ENCODE measurements around the gene IMPDH2.

IMPDH2 gene

DNA sequence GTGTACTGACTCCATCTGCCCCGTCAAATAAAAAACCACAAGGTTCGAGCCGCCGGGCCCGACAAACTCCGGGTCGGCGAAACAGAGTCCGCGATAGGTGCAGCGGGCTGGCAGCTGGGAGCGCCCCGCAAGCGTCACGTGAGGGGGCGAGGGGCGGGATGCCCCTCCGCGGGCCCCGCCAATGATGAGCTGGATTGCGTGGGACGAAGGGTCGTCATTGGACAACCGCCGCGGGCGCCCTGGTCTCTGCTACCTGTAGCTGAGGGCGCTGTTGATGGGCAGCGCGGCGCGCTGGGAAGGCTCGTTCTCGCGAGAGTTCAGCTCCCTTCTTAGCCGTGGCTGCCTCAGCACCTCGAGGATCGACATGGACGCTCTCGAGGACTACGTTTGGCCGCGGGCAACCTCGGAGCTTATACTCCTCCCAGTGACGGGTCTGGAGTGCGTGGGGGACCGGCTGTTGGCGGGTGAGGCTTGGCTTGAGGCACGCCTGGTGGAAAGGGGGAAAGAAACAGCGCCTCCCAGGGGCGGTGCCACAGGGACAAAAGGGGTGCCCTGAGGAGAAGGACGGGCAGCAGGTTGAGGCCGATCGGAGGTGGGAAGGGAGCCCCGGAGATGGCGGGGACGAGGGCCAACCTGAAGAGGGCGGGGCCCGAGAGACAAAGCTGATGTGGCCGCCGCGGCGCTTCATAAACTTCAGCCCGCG, 22.0 kb downstream of the IMPDH2 start, which contains the start of gene WDR6:
WDR6 (plus strand) TSS at position 324 of the 703 bp plus-strand sequence; CDS start at position 365, 41 bp downstream.
- FAIRE-seq (peak; percentile 100), DNase-seq (ENCODE audit: extremely low spot score, insufficient read length, low read depth) (peak; percentile 96)

DNA sequence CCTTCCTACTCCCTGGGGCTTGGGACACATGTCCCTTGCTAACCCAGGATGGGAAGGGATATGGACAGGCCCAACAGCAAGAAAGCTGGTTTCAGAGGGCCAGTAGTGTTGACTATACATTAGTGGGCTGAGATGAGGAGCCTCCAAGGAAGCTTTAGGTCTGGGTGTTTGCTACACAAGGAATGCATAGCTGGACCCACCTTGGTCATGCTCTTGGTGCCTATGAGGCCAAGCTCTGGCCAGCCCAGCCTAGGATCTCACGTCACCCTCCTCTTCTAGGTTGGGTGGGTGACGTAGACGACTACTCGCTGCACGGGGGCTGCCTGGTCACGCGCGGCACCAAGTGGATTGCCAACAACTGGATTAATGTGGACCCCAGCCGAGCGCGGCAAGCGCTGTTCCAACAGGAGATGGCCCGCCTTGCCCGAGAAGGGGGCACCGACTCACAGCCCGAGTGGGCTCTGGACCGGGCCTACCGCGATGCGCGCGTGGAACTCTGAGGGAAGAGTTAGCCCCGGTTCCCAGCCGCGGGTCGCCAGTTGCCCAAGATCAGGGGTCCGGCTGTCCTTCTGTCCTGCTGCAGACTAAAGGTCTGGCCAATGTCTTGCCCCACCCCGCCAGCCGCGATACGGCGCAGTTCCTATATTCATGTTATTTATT, 22.7 kb downstream of the IMPDH2 start:
- no peak for DNase-seq (ENCODE audit: extremely low spot score, insufficient read length, low read depth)
- no peak for FAIRE-seq

DNA sequence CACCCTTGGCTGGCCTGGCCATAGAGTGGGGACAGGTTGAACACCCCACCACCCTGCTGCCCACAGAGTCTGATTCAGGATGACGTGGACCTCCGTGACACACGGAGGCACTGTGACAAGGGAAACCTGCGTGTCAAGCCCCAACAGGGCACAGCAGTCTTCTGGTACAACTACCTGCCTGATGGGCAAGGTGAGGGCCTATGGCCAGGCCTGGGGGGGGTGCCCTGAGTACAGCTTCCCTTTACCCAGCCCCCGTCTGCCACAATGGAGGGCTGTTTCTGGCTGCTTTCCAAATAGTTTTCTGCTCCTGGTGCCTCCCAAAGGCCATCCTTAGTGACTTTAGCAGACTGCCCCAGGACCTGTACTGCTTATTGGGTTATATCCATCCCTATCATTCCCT, 23.2 kb downstream of the IMPDH2 start:
- FAIRE-seq, result no peak
- DNase-seq (ENCODE audit: extremely low spot score, insufficient read length, low read depth), result no peak

DNA sequence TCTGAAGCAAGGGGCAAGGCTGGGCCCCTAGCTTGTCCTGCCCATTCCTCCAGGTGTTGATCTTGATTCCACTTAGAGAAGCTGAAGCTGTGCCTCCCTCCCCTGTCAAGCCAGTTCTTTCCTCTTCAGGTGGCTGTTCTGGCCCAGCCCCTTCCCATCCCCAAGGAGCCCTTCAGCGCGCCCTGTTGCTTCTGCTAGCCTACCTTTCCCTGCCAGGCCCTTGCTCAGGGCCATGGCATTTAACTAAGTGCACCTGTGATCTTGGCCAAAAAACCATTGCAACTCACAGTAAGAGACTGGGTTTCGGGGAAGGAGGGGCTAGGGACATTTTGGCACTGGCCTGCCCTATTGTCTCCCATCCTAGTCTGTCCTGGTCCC, 23.9 kb downstream of the IMPDH2 start:
- FAIRE-seq, result no peak

DNA sequence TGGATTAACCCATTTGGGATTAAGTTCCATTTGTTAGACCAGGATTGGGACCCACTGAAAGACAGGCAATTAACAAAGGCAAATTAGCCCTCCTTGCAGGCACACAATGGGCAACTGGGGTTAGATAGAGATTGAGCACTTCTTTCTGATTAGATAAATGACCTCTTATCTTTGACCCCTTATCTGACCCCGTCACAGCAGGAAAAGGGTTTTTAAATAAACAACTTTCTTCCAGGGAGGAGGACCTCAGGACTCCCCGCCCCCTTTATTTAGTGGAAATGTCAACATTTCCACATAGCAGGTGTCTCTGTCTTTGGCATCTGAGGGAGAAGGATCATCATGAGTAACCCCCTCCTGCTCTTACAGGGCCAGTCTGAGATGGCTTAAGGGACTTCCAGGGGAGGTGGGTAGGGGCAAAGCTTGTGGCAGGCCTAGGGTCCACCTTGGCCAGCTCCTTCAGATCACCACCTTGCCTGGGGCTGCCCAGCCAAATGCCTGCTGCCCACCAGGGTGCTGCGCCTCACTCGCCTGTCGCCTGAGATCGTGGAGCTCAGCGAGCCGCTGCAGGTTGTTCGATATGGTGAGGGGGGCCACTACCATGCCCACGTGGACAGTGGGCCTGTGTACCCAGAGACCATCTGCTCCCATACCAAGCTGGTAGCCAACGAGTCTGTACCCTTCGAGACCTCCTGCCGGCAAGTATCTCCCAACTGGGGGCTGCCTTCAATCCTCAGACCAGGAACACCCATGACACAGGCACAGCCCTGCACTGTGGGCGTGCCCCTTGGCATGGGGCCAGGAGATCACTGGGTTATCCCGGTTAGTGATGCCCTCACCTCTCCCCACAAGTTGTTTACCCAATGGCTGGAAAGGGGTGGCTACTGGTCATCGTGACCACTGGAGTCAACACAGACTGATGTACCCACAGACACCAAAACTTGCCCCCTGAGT, 24.6 kb downstream of the IMPDH2 start:
- no peak for DNase-seq (ENCODE audit: extremely low spot score, insufficient read length, low read depth)
- no peak for FAIRE-seq

More for the DNA sequence above, 23.9 kb downstream of the IMPDH2 start:
- no peak for DNase-seq (ENCODE audit: extremely low spot score, insufficient read length, low read depth)

DNA sequence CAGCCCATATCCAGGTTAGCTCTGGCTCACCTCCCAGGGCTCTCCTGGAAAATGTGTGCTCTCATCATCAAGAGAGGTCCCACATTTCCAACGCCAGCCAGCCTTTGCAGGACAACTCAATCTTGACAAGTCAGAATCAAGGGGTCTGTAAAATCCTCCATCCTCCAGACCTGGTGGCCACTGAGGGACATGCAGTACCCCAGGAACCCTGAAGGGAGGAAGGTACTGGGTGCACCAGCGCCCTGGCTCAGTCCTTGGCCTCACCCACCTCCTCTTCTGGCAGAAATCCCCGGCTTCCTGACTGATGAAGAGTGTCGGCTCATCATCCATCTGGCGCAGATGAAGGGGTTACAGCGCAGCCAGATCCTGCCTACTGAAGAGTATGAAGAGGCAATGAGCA, 28.0 kb downstream of the IMPDH2 start:
- FAIRE-seq, result no peak
- no peak for DNase-seq (ENCODE audit: extremely low spot score, insufficient read length, low read depth)

DNA sequence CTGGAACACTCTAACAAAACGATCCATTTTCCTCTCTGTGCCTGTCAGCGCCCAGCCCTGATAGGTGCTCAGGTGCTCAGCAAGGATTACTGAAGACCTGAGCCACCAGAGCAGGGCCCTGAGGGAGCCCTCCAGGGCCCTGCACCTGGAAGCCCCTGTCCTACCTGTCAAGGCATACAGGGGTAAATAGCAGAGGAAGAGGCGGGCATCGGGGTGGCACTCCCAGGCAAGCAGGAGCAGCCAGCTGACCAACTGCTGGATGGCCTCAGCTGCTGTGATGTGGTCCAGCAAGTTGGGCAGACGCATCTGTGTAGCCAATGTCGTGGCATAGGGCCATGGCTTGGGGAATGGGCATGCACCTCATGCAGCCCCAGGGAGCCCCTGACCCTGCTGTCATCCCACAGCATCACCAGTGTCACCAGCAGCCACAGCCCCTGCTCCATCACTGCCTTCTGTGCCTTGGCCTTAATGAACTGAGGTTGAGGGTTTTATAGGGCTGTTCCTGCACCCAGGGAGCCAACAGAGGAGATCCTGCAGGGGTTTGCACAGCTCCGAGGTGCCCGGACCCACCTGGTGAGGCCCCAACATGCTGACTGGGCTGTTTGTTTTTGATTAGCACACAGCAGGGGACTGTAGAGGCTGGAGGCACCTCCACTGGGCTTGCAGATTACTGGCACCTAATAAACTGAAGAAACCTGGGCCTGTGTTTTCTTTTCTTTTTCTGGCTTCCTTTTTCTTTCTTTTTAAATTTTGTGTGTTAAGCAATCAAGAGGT, 29.9 kb downstream of the IMPDH2 start:
- no peak for DNase-seq (ENCODE audit: extremely low spot score, insufficient read length, low read depth)
- FAIRE-seq, result no peak

DNA sequence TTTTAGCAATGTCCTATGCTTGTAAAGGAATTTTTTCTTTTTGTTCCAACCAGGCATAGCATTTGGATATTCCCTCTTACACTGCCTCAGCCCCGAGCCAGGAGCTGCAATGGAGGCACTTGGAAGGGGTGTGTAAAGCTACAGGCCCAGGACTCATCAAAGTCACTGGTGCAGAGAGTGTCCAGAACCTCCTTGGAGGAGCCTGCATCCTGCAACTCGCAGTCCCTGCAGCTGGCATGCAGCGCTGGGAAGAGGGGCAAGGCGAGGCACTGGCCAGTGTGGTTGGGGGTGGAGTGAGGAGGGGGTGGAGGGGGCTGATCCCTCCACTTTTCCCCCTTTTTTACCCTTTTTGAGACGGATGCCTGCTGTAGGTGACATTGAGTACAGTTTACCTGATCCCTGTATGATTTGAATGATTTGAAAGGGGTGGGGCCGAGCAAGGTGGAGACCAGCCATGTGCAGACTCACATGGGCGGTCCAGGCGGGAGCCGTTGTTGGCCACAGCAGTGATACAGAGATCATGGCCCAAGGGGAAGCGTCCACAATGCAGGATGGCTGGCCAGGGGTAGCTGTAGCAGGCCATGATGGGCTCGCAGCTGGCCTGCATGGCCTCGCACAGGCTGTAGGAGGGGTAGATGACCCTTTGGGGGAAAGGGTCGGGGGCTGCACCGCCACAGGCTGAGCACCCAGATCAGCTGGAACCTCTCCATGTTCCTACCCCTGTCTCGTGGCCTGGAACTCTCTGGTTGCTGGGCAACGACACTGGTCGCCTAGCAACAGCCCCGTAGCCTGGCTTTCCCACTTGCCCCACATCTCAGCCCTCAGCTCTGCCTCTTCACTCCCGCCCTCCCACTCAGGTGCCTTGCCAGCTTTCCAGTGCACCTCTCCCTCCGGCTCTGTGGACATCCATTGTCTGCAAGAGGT, 31.2 kb downstream of the IMPDH2 start:
- no peak for FAIRE-seq
- DNase-seq (ENCODE audit: extremely low spot score, insufficient read length, low read depth), result no peak

DNA sequence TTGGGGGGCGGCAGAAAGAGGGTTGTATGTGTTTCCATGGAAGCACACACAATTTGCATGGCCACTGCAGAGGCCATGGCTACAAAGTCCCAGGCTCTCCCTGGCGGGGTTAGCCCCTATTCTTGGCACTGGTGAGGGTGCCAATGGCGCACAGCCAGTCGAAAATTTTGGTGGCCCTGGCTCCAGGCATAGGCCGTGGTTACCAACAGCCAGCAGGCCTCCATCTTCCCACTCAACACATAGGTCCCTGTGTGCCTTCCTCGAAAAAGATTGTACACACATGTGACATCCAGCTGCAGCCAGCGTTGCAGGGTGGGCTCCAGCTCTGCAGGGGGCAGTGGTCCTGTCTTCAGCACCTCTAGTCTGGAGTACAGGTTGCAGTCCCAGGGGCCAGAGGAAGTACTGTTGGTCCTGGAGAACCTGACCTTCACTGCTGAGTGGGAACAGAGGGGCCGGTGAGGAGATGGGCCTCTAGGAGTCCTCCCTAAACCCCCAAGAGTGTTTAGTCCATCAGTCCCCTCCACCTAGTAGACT, 32.0 kb downstream of the IMPDH2 start:
- no peak for DNase-seq (ENCODE audit: extremely low spot score, insufficient read length, low read depth)
- no peak for FAIRE-seq

DNA sequence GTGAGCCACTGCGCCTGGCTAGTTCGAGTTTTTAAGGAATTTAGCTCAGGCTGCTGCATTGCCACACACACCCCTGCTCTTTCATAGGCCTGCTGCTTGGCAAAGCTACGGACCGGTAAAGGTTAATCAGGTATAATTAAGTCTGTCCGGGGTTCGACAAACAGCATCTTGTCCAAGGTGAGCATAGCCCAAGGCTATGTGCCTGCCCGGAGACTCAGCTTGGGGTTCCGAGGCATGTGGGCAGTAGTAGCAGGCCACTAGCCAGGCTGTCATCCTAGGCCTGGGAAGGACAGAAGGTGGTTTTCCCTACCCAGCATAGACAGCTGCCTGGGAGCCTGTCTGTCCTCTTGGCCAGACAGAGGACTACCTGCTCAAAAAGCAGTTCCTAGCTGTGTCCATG, 32.6 kb downstream of the IMPDH2 start:
- FAIRE-seq, result no peak
- DNase-seq (ENCODE audit: extremely low spot score, insufficient read length, low read depth), result no peak

DNA sequence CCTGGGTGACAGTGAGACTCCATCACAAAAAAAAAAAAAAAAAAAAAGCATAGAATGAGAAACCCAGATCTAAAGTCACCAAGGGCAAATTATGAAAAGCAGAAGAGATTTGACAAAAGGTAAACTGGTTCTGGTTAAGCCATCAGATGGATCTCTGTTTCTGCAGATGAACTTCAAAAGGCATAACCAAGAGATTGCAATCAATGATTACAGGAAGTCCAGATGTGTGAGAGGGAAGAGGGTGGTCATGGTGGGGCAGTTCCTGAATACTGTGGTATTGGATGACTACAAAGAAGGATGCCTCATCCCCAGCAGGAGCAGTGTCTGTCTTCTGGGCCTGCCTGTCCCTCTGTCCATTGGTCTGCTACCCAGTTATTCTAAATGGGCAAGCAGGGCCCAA, 35.4 kb downstream of the IMPDH2 start:
- FAIRE-seq (no peak), DNase-seq (ENCODE audit: extremely low spot score, insufficient read length, low read depth) (no peak)

DNA sequence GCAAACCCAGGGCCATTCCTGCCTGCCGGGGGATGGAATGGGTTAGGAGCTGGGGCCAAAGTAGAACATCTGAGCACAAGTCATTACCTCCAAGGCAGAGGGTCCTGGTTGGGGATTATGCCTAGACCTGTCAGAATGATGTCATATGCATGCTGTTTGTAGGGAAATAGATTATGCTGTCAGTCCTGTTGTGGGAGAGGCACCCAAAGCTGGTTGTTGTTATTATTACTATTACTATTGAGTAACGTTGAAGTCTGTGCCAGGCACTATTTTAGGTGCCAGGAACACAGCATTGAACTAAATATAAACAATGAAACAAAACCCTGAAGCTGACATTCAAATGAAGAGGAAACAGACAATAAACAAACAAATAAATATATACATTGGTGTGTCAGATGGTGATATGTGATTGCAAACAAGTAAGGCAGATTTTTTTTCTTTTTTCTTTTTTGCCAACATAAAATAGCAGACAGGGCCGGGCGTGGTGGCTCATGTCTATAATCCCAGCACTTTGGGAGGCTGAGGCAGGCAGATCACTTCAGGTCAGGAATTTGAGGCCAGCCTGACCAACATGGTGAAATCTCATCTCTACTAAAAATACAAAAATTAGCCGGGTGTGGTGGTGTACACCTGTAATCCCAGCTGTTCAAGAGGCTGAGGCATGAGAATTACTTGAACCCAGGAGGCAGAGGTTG, 37.2 kb downstream of the IMPDH2 start:
- no peak for FAIRE-seq
- DNase-seq (ENCODE audit: extremely low spot score, insufficient read length, low read depth), result no peak

DNA sequence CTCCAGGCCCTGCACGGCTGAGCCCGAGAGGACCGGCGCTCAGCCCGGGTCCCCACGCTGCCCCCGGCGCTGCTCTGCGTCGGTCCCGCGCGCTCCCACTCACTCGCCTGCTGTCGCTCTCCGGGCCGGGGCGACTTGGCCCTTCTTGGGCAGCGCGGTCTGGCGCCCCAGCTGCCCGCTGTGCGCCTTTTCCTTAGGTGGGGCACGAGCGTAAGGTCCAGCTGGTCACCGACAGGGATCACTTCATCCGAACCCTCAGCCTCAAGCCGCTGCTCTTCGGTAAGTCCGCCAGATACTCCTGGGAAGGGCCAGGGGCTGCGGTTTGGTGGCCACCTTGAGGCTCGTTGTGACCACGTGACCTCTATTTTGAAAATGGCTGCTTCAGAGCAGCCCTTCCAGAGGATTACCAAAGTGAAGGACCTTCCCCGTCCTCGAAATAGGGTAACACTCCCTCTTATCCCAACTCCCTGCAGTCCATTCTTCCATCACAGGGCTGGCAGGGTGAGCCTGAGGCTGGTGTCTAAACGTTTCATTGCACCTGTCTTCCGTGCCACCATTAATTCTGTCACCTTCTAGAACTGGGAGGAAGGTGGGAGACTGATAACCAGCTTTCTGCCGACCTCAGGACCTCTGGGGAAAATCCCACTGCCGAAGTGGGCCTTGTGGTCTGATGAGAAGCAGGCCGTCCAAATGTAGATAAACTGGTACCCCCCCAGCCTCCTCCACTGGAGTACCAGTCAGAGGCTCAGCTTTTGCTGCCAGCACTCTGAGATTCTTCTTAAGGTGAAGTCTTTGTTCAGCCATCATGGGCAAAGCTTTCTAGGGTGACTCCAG, 38.3 kb downstream of the IMPDH2 start:
- DNase-seq (ENCODE audit: extremely low spot score, insufficient read length, low read depth) (no peak), FAIRE-seq (peak; percentile 48)

DNA sequence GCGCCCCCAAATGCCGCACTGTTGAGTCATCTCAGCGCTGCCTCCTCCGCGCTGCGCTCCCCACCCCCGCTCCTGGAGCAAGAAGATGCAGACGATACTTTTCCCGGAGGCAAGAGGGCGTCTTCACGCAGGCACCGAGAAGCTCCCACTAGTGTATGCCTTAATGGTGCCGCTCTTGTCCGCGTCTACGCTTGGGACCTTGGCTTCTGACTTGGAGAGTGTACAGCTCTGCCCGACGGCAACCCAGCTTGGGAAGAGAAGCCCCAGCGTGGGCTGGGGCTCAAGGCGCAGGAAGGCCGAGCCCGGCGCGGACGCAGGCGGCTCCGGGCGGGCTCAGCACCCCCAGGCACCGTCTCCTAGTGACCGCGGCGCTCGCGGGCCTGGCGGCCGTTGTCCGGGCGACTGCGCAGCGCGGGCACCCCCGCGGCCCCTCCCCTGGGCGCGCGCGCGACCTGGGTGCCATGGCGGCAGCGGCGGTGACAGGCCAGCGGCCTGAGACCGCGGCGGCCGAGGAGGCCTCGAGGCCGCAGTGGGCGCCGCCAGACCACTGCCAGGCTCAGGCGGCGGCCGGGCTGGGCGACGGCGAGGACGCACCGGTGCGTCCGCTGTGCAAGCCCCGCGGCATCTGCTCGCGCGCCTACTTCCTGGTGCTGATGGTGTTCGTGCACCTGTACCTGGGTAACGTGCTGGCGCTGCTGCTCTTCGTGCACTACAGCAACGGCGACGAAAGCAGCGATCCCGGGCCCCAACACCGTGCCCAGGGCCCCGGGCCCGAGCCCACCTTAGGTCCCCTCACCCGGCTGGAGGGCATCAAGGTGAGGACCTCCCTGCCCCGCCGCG, 39.2 kb downstream of the IMPDH2 start, which contains the start of gene P4HTM:
P4HTM (plus strand) TSS at position 446 of the 840 bp plus-strand sequence; CDS start at position 462, 16 bp downstream.
- DNase-seq (ENCODE audit: extremely low spot score, insufficient read length, low read depth) (peak; percentile 49), FAIRE-seq (peak; percentile 84)

DNA sequence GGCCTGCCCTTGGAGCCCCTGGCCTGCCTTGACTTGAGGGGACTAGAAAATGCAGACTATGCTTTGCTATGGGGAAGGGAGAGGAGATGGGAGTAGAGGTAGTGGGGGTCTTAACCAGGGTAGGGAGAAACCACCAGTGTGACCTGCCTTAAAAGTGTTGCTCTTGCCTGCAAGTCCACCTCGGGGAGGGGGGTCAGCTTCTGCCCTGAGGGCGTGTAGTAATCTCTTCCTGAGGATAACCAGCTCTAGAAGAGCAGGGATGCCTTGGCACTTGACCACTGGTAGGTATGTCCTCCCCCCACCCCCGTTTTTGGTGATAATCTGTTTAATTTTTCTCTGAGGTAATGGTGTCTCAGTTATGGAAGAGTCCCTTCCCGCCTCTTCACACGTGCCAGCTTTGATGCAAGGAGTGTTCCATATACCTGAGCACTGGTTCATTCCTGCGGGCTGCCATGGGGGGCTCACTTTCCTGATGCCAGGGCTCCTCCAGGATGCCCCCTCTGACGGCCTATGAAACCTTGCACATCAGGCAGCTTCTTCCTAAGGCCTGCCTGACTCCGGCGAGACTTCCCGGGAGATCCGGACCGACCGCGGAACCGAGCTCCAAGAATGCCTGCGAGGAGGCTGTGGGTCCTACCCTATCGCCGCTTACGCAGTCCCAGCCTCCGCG, 39.9 kb downstream of the IMPDH2 start:
- DNase-seq (ENCODE audit: extremely low spot score, insufficient read length, low read depth) (no peak), FAIRE-seq (no peak)

Measured in GM18507 (cell line).